Trophoblast cell (in vitro differentiated cells and primary cell): ENCODE data around the gene NFATC2.

Experiments
- DNase-seq, 2 donors: peaks; one replicate each; pipeline ENCODE4 v3.0.0-alpha.2; 2016
- H2AFZ ChIP-seq: 2 replicates; pipeline ENCODE4 v1.6.1; 2013; ENCODE audit warnings: low read length, moderate library complexity, mild to moderate bottlenecking; ENCODE audit not compliant: insufficient read depth, poor library complexity
- H2AK5ac ChIP-seq: 2 replicates; pipeline ENCODE4 v1.6.1; 2013; ENCODE audit warnings: mild to moderate bottlenecking, low read length
- H2BK120ac ChIP-seq: 2 replicates; pipeline ENCODE4 v1.6.1; 2013; ENCODE audit warnings: low read length, mild to moderate bottlenecking, moderate library complexity; ENCODE audit not compliant: insufficient read depth, poor library complexity
- H2BK12ac ChIP-seq: 2 replicates; pipeline ENCODE4 v1.6.1; 2013; ENCODE audit warnings: mild to moderate bottlenecking, low read length, moderate library complexity
- H2BK5ac ChIP-seq: 2 replicates; pipeline ENCODE4 v1.6.1; 2013; ENCODE audit warnings: low read length, low read depth, moderate library complexity, mild to moderate bottlenecking; ENCODE audit not compliant: poor library complexity
- H3K14ac ChIP-seq: 2 replicates; pipeline ENCODE4 v1.6.1; 2013; ENCODE audit warnings: mild to moderate bottlenecking, low read length
- H3K18ac ChIP-seq: 2 replicates; pipeline ENCODE4 v1.6.1; 2013; ENCODE audit warnings: mild to moderate bottlenecking, low read length
- H3K23ac ChIP-seq: 2 replicates; pipeline ENCODE4 v1.6.1; 2013; ENCODE audit warnings: low read length
- H3K27ac ChIP-seq: 2 replicates; pipeline ENCODE4 v1.5.1; 2013; ENCODE audit warnings: low read depth, mild to moderate bottlenecking, inconsistent platforms, low read length, moderate library complexity
- H3K27me3 ChIP-seq: 2 replicates; pipeline ENCODE4 v1.6.1; 2013; ENCODE audit warnings: inconsistent platforms, mild to moderate bottlenecking, low read length, moderate library complexity; ENCODE audit not compliant: insufficient read depth
- H3K36me3 ChIP-seq, 2 experiments: 1 replicate in 1 of 2; 2 replicates in 1 of 2; pipeline ENCODE4 v1.6.1; 2013; ENCODE audit warnings: low read length in 2 of 2, mild to moderate bottlenecking in 2 of 2, moderate library complexity in 1 of 2; ENCODE audit not compliant: insufficient read depth in 2 of 2, control insufficient read depth in 1 of 2
- H3K4ac ChIP-seq: 2 replicates; pipeline ENCODE4 v1.6.1; 2013; ENCODE audit warnings: low read depth, mild to moderate bottlenecking, low read length, moderate library complexity
- H3K4me1 ChIP-seq, 2 experiments: 1 replicate in 1 of 2; 2 replicates in 1 of 2; pipeline ENCODE4 v1.6.1; 2013; ENCODE audit warnings: low read length in 2 of 2, mild to moderate bottlenecking in 2 of 2, moderate library complexity in 1 of 2; ENCODE audit not compliant: insufficient read depth in 2 of 2, control insufficient read depth in 1 of 2
- H3K4me2 ChIP-seq: 2 replicates; pipeline ENCODE4 v1.6.1; 2013; ENCODE audit warnings: inconsistent platforms, mild to moderate bottlenecking, low read length, moderate library complexity
- H3K4me3 ChIP-seq: 2 replicates; pipeline ENCODE4 v1.5.1; 2013; ENCODE audit warnings: mild to moderate bottlenecking, low read depth, low read length, inconsistent platforms
- H3K79me1 ChIP-seq: one replicate; pipeline ENCODE4 v1.6.1; 2013; ENCODE audit warnings: low read length
- H3K79me2 ChIP-seq: 2 replicates; pipeline ENCODE4 v1.6.1; 2013; ENCODE audit warnings: low read length, mild to moderate bottlenecking; ENCODE audit not compliant: control insufficient read depth, insufficient read depth, poor library complexity
- H3K9ac ChIP-seq: 2 replicates; pipeline ENCODE4 v1.6.1; 2013; ENCODE audit warnings: mild to moderate bottlenecking, low read length
- H3K9me3 ChIP-seq: 2 replicates; pipeline ENCODE4 v1.6.1; 2013; ENCODE audit warnings: low read depth, mild to moderate bottlenecking, control low read depth, inconsistent platforms, low read length; ENCODE audit not compliant: insufficient read depth
- H4K12ac ChIP-seq: 2 replicates; pipeline ENCODE4 v1.6.1; 2013; ENCODE audit warnings: low read depth, mild to moderate bottlenecking, low read length, moderate library complexity
- H4K8ac ChIP-seq: 2 replicates; pipeline ENCODE4 v1.6.1; 2013; ENCODE audit warnings: low read depth, mild to moderate bottlenecking, low read length, moderate library complexity
- H4K91ac ChIP-seq: one replicate; pipeline ENCODE4 v1.6.1; 2013; ENCODE audit warnings: low read depth, mild to moderate bottlenecking, low read length, moderate library complexity
- WGBS: extraction: QIAGEN DNeasy Blood & Tissue Kit; methylation state at CpG from one replicate; pipeline ENCODE4 v1.1.7; 2013; ENCODE audit warnings: missing lambda C conversion rate; ENCODE audit not compliant: insufficient read length, insufficient coverage; ENCODE audit errors: extremely low coverage; 5-methylcytosine and 5-hydroxymethylcytosine counted together

NFATC2 gene

DNA sequence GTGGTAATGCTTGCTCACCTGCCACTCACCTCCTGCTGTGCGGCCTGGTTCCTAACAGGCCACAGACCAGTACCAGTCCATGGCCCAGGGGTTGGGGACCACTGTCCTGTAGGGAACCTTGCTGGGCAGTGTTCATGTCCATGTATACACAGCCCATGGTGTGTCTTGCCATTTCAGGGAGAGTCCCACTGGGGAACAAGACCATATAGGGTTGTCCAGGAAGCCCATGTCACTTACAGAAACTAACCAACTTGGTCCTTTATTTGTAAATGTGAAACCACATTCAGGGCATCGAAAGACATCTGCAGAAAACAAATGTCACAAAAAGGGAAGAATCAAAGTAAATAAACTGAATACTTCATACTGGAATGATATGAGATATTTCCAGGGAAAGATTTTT is 179.1 kb downstream of the NFATC2 start:
- WGBS, result no CpG with 5 or more reads among the region's 2 CpGs
- H3K4me2 ChIP-seq, result no peak overlapping the region
- no peak overlapping the region for H3K23ac ChIP-seq
- H3K4me3 ChIP-seq, result no peak overlapping the region
- no peak overlapping the region for H3K4ac ChIP-seq
- H2BK120ac ChIP-seq, result no peak overlapping the region
- no peak overlapping the region for H2BK5ac ChIP-seq
- H3K4me1 ChIP-seq, result peaks cover 13 to 14% of the 10 kb centered on the region in 2 experiments
- H3K27me3 ChIP-seq, result no peaks in the 10 kb centered on the region
- no peaks in the 10 kb centered on the region for H3K79me2 ChIP-seq
- H3K18ac ChIP-seq, result no peak overlapping the region
- peaks cover 8% of the 10 kb centered on the region for H3K9me3 ChIP-seq
- no peaks in the 10 kb centered on the region for H3K36me3 ChIP-seq
- H4K12ac ChIP-seq, result no peak overlapping the region
- no peak overlapping the region for H4K8ac ChIP-seq
- no peak overlapping the region for H3K27ac ChIP-seq
- H2BK12ac ChIP-seq, result no peak overlapping the region
- no peak overlapping the region for H2AK5ac ChIP-seq
- DNase-seq, result no peak
- H3K79me1 ChIP-seq, result peaks cover 10% of the 10 kb centered on the region
- H2AFZ ChIP-seq, result no peak overlapping the region
- H3K14ac ChIP-seq, result no peak overlapping the region
- H3K9ac ChIP-seq, result no peak overlapping the region
- H4K91ac ChIP-seq, result no peak overlapping the region

DNA sequence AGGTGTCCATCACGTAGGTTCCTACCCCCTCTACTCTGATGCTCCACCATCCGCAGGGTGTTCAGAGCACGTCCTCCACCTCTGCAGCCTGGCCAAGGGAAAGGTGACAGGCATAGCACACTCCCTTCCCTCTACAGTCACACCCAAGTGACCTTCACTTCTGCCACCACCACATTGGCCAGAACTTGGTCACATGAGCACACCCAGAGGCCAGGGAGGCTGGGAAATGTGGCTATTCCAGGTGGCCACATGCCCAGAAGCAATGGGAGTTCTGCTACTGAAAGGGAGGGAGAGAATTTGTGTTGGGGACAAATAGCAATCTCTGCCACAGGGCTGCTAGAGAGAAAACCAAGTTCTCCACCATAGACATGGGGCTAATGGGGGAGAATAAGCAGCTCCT is 180.3 kb downstream of the NFATC2 start:
- H2AFZ ChIP-seq, result no peak overlapping the region
- H4K91ac ChIP-seq, result peak overlapping the region; percentile 20
- H3K18ac ChIP-seq, result no peak overlapping the region
- H2BK12ac ChIP-seq, result no peak overlapping the region
- no peak overlapping the region for H2AK5ac ChIP-seq
- peaks cover 11 to 13% of the 10 kb centered on the region in 2 experiments for H3K4me1 ChIP-seq
- H3K9ac ChIP-seq, result no peak overlapping the region
- H3K23ac ChIP-seq, result no peak overlapping the region
- H4K8ac ChIP-seq, result no peak overlapping the region
- H3K79me2 ChIP-seq, result no peaks in the 10 kb centered on the region
- H3K4me2 ChIP-seq, result no peak overlapping the region
- no peak overlapping the region for H3K14ac ChIP-seq
- DNase-seq, result no peak
- peaks cover 9% of the 10 kb centered on the region for H3K79me1 ChIP-seq
- no peak overlapping the region for H3K4ac ChIP-seq
- no peak overlapping the region for H4K12ac ChIP-seq
- peaks cover 8% of the 10 kb centered on the region for H3K9me3 ChIP-seq
- H3K36me3 ChIP-seq, result no peaks in the 10 kb centered on the region
- H3K27ac ChIP-seq, result no peak overlapping the region
- no CpG with 5 or more reads among the region's 3 CpGs for WGBS
- H2BK120ac ChIP-seq, result no peak overlapping the region
- H3K27me3 ChIP-seq, result no peaks in the 10 kb centered on the region
- H2BK5ac ChIP-seq, result no peak overlapping the region
- no peak overlapping the region for H3K4me3 ChIP-seq

DNA sequence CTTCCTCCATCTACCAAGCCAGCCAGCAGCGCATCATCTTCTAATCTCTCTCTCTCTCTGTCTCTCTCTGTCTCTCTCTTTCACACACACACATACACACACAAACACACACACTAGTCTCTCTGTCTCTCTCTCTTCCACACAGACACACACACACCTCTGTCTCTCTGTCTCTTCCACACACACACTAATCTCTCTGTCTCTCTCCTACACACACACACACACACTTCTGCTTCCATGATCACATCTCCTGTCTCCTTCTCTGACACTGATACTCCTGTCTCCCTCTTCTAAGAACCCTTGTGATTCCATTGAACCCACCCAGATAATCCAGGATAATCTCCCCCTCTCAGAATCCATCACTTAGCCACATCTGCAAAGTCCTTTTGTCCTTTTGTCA is 181.3 kb downstream of the NFATC2 start:
- no peaks in the 10 kb centered on the region for H3K79me2 ChIP-seq
- H3K27ac ChIP-seq, result no peak overlapping the region
- no peak overlapping the region for H4K8ac ChIP-seq
- H3K79me1 ChIP-seq, result peaks cover 3% of the 10 kb centered on the region
- H3K36me3 ChIP-seq, result no peaks in the 10 kb centered on the region
- no peaks in the 10 kb centered on the region for H3K27me3 ChIP-seq
- no peak overlapping the region for H3K23ac ChIP-seq
- H2AFZ ChIP-seq, result no peak overlapping the region
- H2AK5ac ChIP-seq, result no peak overlapping the region
- H4K91ac ChIP-seq, result no peak overlapping the region
- H3K9me3 ChIP-seq, result peaks cover 8% of the 10 kb centered on the region
- DNase-seq, result no peak
- no peak overlapping the region for H4K12ac ChIP-seq
- H2BK5ac ChIP-seq, result peak overlapping the region; percentile 7
- no peak overlapping the region for H2BK12ac ChIP-seq
- H3K4me3 ChIP-seq, result no peak overlapping the region
- H3K9ac ChIP-seq, result no peak overlapping the region
- no peak overlapping the region for H2BK120ac ChIP-seq
- WGBS, result no CpG with 5 or more reads among the region's 1 CpG
- no peak overlapping the region for H3K18ac ChIP-seq
- H3K4me1 ChIP-seq, result peaks cover 4 to 6% of the 10 kb centered on the region in 2 experiments
- H3K4me2 ChIP-seq, result no peak overlapping the region
- no peak overlapping the region for H3K4ac ChIP-seq
- no peak overlapping the region for H3K14ac ChIP-seq

DNA sequence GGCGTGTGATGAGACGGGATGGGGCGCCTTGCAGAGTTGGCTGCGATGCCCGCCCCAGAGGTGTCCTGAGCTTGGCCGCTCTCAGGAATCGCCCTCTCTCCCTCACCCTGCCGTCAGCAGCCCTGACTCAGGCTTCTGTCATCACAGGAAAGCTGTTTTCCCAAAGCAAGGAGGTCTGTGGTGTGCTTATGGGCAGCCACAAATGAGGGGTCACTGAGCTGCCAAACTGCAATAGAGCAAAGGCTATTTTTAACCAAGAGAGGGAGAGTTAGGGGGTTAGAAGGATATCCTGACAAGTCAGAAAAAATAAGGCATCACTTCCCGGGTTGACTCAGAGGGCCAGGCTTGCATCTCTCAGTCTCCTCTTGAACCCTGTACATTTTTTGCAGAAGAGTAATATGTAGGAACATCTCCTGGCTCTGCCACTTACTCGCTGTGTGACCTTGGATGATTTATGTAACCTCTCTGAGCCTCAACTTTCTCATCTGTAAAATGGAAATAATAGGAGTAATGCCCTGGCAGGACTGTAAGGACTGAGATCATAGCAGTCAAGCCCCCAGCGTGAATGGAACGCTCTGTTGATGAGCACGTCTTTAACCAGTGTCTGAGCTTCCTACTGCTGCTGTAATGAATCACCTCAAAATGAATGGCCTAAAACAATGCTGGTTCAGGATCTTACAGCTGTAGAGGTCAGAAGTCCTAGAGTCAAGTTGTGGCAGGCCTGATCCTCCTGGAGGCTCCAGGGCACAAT is 181.9 kb downstream of the NFATC2 start:
- Histone ChIP-seq H3K27ac (no peak overlapping the region), H3K4ac (no peak overlapping the region), H4K12ac (peak overlapping the region; percentile 37), H3K4me3 (no peak overlapping the region), H3K9me3 (peaks cover 8% of the 10 kb centered on the region), H3K14ac (no peak overlapping the region), H3K79me1 (no peaks in the 10 kb centered on the region), H3K27me3 (no peaks in the 10 kb centered on the region), H4K8ac (no peak overlapping the region), H3K79me2 (no peaks in the 10 kb centered on the region), H3K4me1 (peaks cover 0 to 1% of the 10 kb centered on the region in 2 experiments), H3K4me2 (no peak overlapping the region), H2AFZ (no peak overlapping the region), H4K91ac (no peak overlapping the region), H2BK120ac (no peak overlapping the region), H2BK5ac (no peak overlapping the region), H3K36me3 (no peaks in the 10 kb centered on the region), H2AK5ac (no peak overlapping the region), H2BK12ac (no peak overlapping the region), H3K9ac (no peak overlapping the region), H3K18ac (no peak overlapping the region), H3K23ac (no peak overlapping the region)
- peak in 1 of 2 donors; percentile 40 for DNase-seq
- no CpG with 5 or more reads among the region's 13 CpGs for WGBS
